ENCODE data around the gene CIPC.
A peak's percentile ranks its signal among the peaks of the same experiment; 100 is the strongest.

CIPC gene

DNA sequence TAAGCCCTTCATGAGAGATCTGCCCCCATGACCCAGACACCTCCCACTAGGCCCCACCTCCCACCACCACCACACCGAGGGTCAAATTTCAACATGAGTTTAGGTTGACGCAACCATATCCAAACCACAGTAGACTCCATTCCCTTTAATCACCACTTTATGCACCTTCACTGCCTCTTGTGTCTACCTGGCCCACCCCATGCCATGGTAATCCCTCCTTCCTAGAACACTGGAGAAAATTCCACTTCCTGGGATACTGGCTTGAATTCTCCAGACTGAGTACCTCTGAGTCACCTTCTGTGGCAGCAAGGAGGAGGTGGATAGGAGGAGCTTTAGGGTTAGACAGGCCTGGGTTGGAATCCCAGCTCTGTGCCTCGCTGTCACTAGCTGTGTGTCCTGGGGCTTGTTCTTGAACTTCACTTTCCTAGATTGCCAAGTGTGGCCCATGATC is 26.1 kb upstream of the CIPC start:
- no peak for DNase-seq

- DNase-seq = no peak
These were observed 23.1 kb upstream of the CIPC start for GRCh38 chr14:77074969-77075368.

DNA sequence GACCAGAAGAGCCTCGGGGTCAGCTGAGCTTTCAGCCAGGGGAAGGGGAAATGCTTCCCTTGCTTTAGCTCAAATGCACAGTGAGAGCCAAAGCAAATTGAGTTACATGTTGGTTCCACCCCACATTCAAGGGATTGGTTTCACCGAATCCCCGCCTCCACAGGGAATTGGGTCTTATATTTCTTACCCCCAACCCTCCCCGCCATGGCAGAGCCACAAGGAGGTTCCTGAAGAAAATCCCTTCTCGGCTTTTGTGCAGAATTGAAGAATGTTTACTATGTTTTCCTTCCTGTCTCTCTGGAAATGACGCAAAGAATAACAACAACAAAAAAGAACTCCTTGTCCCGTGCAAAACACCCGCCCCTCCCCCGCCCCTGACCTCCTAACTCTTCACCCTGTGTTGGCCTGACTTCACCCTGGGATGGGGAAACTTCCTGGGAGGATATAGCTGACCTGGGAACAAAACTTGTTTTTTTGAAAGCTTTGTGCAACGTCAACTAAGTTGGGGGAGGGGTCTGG is 21.9 kb upstream of the CIPC start:
- DNase-seq = peak; percentile 68

DNA sequence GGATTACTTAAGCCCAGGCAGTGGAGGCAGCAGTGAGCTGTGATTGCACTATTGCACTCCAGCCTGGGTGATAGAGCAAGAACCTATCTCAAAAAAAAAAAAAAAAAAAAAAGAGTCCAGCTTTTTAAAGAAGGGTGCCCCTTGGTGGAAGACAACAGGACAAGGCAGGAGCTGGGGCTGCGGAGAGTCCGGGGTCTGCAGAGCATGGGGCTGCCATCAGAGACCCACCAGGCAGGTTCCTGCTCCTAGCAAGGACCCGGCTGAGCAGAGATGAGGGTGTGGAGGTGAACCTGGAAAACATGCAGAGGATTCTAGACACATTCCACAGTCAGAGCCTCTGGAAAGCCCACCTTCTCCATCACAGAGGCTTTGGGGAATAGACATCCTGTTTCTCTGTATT is 21.0 kb upstream of the CIPC start:
- DNase-seq = no peak

- no peak for DNase-seq
These were observed 15.7 kb upstream of the CIPC start for GRCh38 chr14:77082356-77082755.

DNA sequence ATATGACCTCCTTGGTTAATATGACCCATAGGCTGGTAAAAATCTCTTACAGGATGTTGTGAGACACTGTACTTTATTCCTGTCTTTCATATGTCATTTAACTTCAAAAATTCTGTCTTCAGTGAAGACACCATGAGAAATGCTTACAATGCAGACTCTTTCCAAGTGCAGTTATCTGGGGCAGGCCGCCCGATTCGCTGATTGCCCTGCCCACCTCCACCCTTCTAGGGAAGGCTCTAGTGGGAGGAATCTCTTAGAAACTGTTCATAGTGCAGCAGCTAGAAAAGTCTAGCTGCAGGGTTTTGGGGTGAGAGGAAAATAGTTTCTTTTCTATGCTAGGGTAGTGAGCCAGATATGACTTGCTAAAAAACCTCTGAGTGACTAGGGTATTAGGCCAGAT is 15.0 kb upstream of the CIPC start:
- DNase-seq = no peak

GRCh38 chr14:77084985-77085384 is 13.1 kb upstream of the CIPC start:
- no peak for DNase-seq

GRCh38 chr14:77085538-77085937 is 12.5 kb upstream of the CIPC start:
- no peak for DNase-seq

GRCh38 chr14:77086017-77086727 is 11.9 kb upstream of the CIPC start:
- no peak for DNase-seq

GRCh38 chr14:77086951-77087350 is 11.1 kb upstream of the CIPC start:
- no peak for DNase-seq

DNA sequence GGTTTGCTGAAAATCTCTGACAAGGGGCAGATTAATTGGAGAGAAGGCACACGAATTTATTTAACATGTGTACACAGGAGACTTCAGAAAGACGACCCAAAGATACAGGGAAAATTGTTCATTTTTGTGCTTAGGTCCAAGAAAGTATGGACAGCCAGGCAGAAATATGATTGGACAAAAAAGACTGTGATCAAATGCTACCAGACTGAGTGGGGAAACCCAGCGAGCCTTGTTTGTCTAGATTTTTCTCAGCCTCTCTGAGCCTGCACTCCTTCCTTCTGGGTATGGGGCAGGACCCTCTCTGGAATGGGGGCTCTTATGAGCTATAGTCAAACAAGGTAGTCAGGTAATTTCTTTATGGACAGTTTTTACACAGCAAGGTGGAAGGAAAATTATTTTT is 10.4 kb upstream of the CIPC start:
- no peak for DNase-seq

GRCh38 chr14:77088219-77088618 is 9.8 kb upstream of the CIPC start:
- DNase-seq = no peak

GRCh38 chr14:77088645-77089044 is 9.4 kb upstream of the CIPC start:
- no peak for DNase-seq

DNA sequence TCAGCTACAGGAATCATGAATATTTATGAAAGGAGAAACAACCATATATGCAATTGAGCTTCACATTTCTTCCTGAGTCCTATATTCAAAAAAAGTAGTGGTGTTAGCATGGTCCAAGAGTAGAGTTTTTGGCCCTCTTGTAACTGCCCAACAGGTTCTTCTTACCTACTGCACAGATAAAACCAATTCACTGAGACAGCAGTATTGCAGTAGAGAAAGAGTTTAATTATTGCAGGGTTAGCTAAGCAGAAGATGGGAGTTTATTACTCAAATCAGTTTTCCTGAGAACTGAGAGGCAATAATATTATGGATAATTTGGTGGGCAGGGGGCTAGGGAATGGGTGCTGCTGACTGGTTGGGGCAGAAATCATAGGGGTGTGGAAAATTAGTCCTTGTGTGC is 6.5 kb upstream of the CIPC start:
- DNase-seq = no peak

DNA sequence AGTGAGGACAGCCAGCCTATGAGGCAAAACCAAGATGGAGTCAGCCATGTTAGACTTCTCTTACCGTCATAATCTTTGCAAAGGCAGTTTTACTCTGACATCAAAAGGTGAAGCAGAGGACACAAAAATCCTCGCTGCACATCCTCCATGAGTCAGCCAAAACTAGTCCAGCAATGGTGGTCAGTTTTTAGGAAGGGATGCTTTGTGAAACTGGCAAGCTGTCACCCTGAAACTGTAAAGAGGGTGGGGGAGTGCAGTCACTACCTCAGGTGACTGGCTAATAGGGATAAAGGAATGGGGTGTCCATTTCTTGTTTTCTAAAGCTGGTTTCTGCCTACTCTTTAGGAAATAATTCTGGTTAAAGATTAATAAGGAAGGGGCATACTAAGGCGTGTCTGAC is 5.4 kb upstream of the CIPC start:
- DNase-seq = no peak

- peak; percentile 72 for DNase-seq
These were observed 3.3 kb upstream of the CIPC start for GRCh38 chr14:77094672-77095284.

DNA sequence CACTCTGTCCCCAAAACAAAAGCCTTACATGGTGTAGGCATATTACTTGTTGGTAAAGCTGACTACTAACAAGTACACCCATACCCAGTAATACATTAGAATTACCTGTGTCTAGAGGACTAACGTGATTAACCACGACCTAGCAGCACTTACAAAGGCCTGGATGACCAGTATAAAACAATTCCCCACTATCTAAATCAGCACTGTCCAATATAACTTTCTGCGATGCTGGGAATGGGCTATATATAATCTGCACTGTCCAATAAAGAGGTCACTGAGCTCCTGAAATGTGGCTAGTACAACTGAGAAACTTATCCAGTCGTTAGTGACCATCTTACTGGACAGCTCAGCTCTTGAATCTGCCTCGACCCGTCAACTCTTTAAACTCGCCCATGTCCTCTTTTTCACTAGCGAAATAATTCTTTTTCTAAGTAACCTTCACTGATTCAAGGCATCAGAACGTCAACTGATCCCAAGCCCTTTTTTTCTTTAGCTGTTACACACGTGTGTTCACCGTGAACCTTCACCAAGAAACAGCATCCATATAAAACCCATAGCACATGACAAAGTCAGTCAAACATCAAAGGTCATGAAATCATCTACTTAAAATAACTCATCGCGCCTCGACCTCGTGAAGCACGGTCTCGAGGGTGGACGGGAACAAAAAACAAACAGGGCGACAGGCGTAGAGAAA is 905 bp upstream of the CIPC start:
- DNase-seq = no peak

- DNase-seq = peak; percentile 59
These were observed 683 bp downstream of the CIPC start for GRCh38 chr14:77098529-77099353.

GRCh38 chr14:77099425-77100167 is 1.5 kb downstream of the CIPC start:
- no peak for DNase-seq

DNA sequence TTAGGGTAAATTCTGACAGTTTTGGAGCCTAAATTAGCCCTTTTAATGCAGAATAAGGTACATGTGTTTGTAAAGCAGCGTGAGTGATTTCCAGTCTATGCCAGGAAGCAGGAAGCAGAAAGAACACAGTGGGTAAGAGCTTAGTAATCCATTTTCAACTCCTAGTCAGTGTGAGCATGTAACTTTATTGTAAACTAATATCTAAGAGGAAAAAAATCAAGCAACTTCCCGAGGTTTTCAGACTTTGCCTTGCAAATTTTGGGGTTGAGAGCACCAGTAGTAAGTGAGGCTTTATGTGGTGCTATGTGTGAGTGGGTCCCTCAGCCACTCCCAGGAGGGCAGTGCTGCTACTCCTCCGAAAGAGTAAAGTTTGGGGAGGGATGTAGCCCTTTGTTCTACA is 2.9 kb downstream of the CIPC start:
- no peak for DNase-seq

- DNase-seq = no peak
These were observed 4.1 kb downstream of the CIPC start for GRCh38 chr14:77102154-77102553.

GRCh38 chr14:77103475-77103874 is 5.4 kb downstream of the CIPC start:
- no peak for DNase-seq
